DMS153 (cell line): Measurements from ENCODE around the gene EPHA6.

ENCODE experiments used
- DNase-seq: peaks from one replicate; lab custom pipeline; 2025; lab: John Stamatoyannopoulos, UW

The EPHA6 gene

GRCh38 chr3:97647441-97647982 is 833.1 kb downstream of the EPHA6 start:
- no peak for DNase-seq

- no peak for DNase-seq
Measured at GRCh38 chr3:97655971-97656370, 841.6 kb downstream of the EPHA6 start.

DNA sequence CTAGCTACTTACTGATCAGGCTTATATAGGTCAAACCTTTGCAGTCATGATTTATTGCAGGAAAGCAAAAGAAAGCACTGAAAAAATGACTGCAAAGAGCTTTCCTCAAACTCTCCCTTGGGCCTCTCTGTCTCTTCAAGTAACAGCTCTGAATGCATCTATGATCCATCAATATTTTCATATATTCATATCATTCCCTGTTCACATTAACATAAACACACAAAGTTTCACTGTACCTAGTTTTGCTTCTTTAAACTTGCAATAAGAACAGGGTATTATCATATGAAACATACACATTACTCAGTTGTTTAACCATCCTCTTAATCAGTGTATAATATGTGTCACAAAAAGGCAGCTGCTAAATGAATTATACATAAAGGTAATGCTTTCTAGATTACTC is 842.2 kb downstream of the EPHA6 start:
- peak; percentile 7 for DNase-seq

DNA sequence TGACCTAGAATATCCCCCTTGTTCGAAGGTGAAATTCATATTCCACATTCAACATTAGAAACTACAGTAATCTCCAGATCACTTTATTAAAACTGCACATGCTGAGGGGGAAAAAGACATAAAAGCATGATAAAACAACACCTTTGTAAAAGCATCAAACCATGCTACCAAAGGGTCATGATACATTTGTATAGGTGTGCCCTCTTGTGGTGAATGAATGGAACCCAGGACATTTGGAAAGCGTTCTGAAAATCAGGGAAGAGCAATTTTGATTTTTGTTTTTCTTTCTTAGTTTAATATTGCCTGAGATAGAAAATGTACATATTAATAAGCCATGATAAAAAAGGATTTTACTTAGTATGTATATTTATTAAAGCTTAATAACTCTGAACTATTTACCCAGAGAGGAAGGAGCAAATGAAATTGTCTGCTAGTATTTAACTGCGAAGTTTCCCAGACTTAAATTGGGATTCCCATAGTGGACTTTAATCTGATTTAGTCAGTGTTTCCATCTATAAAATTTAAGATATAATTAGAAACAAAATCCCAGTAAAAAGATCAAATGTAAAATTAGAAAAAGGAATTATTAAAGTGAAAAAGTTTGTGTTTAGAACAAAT is 844.4 kb downstream of the EPHA6 start:
- peak; percentile 20 for DNase-seq

- DNase-seq = no peak
Measured at GRCh38 chr3:97662264-97662663, 847.9 kb downstream of the EPHA6 start.

DNA sequence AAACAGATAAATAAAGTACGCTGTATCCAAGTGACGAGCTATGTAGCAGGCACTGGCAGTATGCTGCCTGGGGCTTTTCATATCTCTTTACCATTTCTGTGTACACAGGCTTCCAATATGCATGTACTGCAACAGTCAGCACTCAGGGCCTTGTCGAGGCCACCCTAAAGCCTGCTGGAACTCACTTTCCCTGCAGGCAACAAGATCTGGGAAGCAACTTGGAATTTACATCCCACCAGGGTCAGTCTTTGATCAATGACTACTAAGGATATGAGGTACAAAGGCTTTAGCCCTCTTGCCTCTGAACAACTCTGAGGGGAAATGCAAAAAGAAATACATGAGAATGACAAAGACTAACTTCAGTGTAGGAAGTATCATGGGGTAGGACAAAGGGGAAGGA is 848.4 kb downstream of the EPHA6 start:
- DNase-seq = no peak

DNA sequence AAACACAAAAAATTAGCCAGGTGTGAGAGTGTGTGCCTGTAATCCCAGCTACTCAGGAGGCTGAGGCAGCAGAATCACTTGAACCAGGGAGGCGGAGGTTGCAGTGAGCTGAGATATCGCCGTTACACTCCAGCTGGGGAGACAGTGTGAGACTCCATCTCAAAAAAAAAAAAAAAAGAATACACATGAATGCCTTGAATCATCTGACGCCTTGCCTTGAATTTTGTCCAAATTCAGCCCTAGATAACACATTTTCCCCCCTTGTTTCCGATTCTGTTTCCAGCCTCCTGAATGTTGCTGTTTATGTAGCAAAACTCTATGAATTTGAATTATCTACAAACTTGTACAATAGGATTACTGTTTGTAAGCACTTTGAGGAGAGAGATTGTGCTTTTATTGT is 851.5 kb downstream of the EPHA6 start:
- no peak for DNase-seq

- DNase-seq = no peak
Measured at GRCh38 chr3:97670952-97671351, 856.6 kb downstream of the EPHA6 start.

- no peak for DNase-seq
Measured at GRCh38 chr3:97673357-97673997, 859.1 kb downstream of the EPHA6 start.

DNA sequence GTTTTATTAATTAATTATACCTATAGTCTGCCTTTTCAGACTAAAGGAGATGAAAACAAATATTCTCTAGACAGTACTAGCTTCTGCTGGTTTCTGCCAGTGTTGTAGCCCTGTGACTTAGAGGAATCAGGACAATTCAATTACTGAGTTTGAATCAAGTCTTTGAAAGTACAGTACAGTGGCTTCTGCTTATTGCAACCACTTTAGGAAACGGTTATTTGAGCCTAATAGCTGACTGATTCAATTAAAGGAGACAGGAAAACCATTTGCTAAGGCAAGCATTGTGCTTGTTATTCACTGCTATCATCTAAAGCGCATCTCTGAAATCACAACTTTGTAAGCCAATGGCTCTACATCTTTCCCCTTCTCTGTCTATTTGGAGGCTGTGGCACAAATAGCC is 860.1 kb downstream of the EPHA6 start:
- no peak for DNase-seq

GRCh38 chr3:97680210-97680609 is 865.8 kb downstream of the EPHA6 start:
- DNase-seq = no peak

DNA sequence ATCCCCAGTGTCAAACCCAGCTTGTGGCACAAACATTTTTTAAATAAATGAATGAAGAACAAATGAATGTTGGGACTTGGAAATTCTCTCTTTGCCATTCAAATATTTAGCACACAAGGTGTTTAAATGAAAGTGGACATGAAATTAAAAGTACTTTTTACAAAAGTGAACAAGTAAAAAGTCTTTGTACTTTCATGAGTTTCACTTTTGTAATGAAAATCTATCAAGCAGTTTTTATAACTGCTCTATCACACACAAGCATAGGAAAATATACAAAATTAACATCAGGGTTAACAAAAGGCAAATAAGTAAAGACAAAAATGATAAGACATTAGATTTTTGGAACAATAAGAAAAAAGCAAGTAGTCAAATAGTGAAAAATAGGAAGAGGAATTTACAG is 866.3 kb downstream of the EPHA6 start:
- DNase-seq = no peak

DNA sequence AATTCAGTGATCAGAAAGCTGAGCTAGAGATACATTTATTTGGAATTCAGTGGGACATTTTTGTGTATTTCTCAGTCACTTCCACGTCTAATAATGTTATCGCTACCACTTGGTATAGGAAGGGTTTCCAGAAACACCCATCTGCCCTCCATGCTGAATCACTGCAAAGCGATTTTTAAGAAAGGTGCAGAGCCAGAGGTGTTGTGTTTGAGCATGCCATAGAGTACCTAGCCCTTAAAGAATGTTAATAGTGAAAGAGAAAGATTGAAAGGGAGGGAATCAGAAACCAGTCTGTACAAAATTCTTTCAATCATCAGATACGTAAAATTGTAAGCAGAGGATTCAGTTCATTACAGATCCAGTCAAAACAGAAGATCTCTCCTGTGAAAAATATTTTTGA is 870.1 kb downstream of the EPHA6 start:
- DNase-seq = no peak

- no peak for DNase-seq
Measured at GRCh38 chr3:97686258-97686657, 871.9 kb downstream of the EPHA6 start.

DNA sequence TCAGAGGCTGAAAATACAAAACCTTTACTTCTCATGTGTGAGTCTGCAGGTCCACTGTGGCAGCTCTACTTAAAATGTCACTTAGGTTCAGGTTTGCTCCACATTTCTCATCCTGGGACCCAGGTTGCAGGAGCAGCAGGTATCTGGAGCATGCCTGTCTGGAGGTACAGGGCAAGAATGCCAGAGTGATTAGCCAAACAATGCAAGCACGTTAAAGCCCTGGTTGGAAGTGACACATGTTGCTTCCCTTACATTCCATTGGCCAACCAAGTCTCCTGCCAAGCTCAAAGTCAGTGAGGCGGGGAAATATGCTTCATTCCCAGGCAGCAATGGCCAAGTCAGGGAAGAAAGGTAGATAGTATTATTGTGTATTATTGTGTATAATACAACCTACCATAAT is 873.3 kb downstream of the EPHA6 start:
- no peak for DNase-seq

- no peak for DNase-seq
Measured at GRCh38 chr3:97689111-97689510, 874.7 kb downstream of the EPHA6 start.

DNA sequence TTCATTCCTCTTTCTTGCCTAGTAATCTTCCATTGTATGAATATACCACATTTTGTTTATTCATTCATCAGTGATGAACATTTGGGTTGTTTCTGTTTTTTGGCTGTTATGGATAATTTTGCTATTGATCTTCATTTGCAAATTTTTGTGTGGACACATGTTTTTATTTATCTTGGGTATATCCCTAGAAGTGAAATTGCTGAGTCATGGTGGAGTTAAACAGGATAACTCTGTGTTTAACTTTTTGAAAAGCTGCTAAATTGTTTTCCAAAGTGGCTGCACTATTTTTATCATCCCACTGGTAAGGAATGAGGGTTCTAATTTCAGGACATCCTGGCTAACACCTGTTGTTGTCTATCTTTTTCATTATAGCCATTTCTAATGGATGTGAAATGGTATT is 875.6 kb downstream of the EPHA6 start:
- no peak for DNase-seq

DNA sequence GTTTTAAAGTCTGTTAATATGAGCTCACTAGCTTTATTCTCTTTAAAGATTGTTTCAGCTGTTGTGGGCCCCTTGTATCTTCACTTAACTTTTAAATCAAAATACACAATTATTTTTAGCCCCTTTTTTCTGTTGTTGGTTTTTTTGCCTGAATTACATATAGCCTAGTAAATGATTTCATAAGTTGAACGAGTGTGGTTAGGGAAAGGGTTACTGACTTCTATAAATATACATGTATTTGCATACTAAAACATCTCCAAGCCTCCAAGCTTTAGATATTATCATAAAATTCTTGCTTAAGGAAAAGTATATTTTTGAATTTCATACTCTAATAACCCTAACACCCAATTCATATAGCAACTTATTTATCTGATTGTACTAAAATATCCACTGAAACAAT is 877.0 kb downstream of the EPHA6 start:
- no peak for DNase-seq

GRCh38 chr3:97692389-97692788 is 878.0 kb downstream of the EPHA6 start:
- no peak for DNase-seq

DNA sequence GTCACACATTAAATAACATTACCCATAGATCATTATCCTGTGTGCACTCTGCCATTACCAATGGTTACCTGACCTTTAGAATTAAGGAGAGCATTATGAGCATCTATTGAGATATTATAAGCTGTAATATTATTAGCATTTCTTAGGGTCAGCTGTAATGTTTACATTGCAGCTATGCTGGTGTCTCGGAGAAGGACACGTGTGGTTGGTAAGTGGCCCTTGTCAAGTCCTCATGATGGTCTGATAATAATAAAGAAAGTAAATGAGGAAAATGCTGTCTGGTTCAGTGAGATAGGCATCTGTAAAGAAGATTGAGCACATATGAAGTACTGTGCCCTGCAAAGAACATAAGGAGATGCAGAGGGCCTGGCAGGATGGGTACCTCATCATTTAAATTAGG is 878.4 kb downstream of the EPHA6 start:
- no peak for DNase-seq

- DNase-seq = no peak
Measured at GRCh38 chr3:97694876-97695275, 880.5 kb downstream of the EPHA6 start.

DNA sequence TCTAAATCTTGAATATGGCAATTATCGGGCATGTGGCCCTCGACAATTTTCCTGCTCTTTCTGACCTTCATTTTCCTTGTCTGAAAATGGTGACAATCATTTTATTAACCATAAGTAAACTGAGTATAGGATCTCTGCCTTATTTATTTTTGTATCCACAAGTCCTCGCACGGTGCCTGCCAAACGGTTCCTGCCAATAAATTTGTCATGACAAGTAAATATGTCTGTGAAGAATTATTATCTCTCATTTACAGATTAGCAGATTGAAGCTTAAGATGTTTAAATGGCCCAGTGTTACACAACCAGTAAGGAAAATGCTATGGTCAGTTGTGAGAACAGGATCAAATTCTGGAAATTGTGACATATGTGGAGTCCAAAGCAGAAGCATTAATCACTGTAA is 884.3 kb downstream of the EPHA6 start:
- no peak for DNase-seq

GRCh38 chr3:97699889-97700288 is 885.5 kb downstream of the EPHA6 start:
- no peak for DNase-seq

GRCh38 chr3:97705764-97706163 is 891.4 kb downstream of the EPHA6 start:
- DNase-seq = no peak
